IMR-90 (cell line): Measurements from ENCODE around the gene RFX2. TPM values are rescaled to one million over a fixed set of nuclear protein-coding genes. Genes with fewer than 3 reads are reported as not detected.

ENCODE experiments used
- ATAC-seq: fragments of 200-7000 bp; cut with Tn5 transposase; 2 replicates; pipeline ENCODE4 v1.9.1; 2020; ENCODE audit warnings: low read depth, mild to moderate bottlenecking, moderate library complexity
- BruUV-seq: library from RNA; stranded (reverse); fragments of 400-500 nt; replicated peaks from 2 replicates; lab custom pipeline; 2021; lab: Mats Ljungman, UMichigan
- CTCF ChIA-PET: fragments of 300-600 bp; formaldehyde crosslinking; extraction: SDS; loops from one replicate; lab custom pipeline; 2021; ENCODE audit warnings: antibody characterized with exemption; lab: Yijun Ruan, JAX
- POLR2A ChIA-PET: fragments of 300-600 bp; sonication (Branson Sonifier 250); formaldehyde crosslinking; loops from one replicate; lab custom pipeline; 2022; ENCODE audit warnings: antibody characterized with exemption; ENCODE audit not compliant: unreplicated experiment; lab: Charles Lee
- DNase-seq: peaks from one replicate; pipeline ENCODE4 v3.0.0; 2013
- H2AFZ ChIP-seq: replicated peaks from 2 replicates; pipeline ENCODE3; 2013; ENCODE audit warnings: low read length, mild to moderate bottlenecking; ENCODE audit not compliant: poor library complexity
- H2AK5ac ChIP-seq: 2 replicates; pipeline ENCODE4 v1.6.1; 2013; ENCODE audit warnings: low read depth, low read length, inconsistent platforms
- H2AK9ac ChIP-seq: replicated peaks from 2 replicates; pipeline ENCODE3; 2013; ENCODE audit warnings: mild to moderate bottlenecking, low read depth, low read length, moderate library complexity; ENCODE audit not compliant: poor library complexity
- H2BK120ac ChIP-seq: 2 replicates; pipeline ENCODE4 v1.6.1; 2013; ENCODE audit warnings: low read depth, low read length, inconsistent platforms
- H2BK15ac ChIP-seq: 3 replicates; pipeline ENCODE4 v1.6.1; 2013; ENCODE audit warnings: low read depth, low read length, inconsistent platforms
- H2BK20ac ChIP-seq: 2 replicates; pipeline ENCODE4 v1.6.1; 2013; ENCODE audit warnings: low read depth, mild to moderate bottlenecking, inconsistent platforms, low read length, moderate library complexity
- H2BK5ac ChIP-seq: 2 replicates; pipeline ENCODE4 v1.6.1; 2013; ENCODE audit warnings: mild to moderate bottlenecking, low read depth, low read length, inconsistent platforms; ENCODE audit not compliant: poor library complexity, severe bottlenecking
- H3K14ac ChIP-seq: replicated peaks from 2 replicates; pipeline ENCODE4 v1.6.1; 2013; ENCODE audit warnings: low read depth, low read length, inconsistent platforms
- H3K18ac ChIP-seq: 2 replicates; pipeline ENCODE4 v1.6.1; 2013; ENCODE audit warnings: low read depth, low read length, control low read depth
- H3K23ac ChIP-seq: 2 replicates; pipeline ENCODE4 v1.6.1; 2013; ENCODE audit warnings: low read depth, low read length, inconsistent platforms
- H3K27ac ChIP-seq: 2 replicates; pipeline ENCODE4 v1.5.1; 2013; ENCODE audit warnings: mild to moderate bottlenecking, control low read depth, low read length; ENCODE audit not compliant: insufficient read depth
- H3K27me3 ChIP-seq: 2 replicates; pipeline ENCODE4 v1.6.1; 2013; ENCODE audit warnings: low read length; ENCODE audit not compliant: control insufficient read depth, insufficient read depth
- H3K36me3 ChIP-seq: 2 replicates; pipeline ENCODE4 v1.6.1; 2013; ENCODE audit warnings: low read length, mixed read lengths; ENCODE audit not compliant: control insufficient read depth, insufficient read depth
- H3K4ac ChIP-seq: 2 replicates; pipeline ENCODE4 v1.6.1; 2013; ENCODE audit warnings: low read depth, low read length, inconsistent platforms
- H3K4me1 ChIP-seq: 2 replicates; pipeline ENCODE4 v1.6.1; 2013; ENCODE audit warnings: low read length, mixed read lengths; ENCODE audit not compliant: control insufficient read depth, insufficient read depth
- H3K4me2 ChIP-seq: 2 replicates; pipeline ENCODE4 v1.6.1; 2013; ENCODE audit warnings: low read depth, mild to moderate bottlenecking, control low read depth, low read length, moderate library complexity
- H3K4me3 ChIP-seq: 2 replicates; pipeline ENCODE4 v1.5.1; 2013; ENCODE audit warnings: low read depth, mild to moderate bottlenecking, control low read depth, low read length, moderate library complexity; ENCODE audit not compliant: insufficient read depth
- H3K56ac ChIP-seq: 2 replicates; pipeline ENCODE4 v1.6.1; 2013; ENCODE audit warnings: low read length, inconsistent platforms; ENCODE audit not compliant: insufficient read depth; ENCODE audit errors: extremely low read depth
- H3K79me1 ChIP-seq, 2 experiments: 2 replicates each; pipeline ENCODE4 v1.6.1; 2013; ENCODE audit warnings: low read length in 2 of 2, inconsistent platforms in 1 of 2, low read depth in 1 of 2
- H3K9ac ChIP-seq: 2 replicates; pipeline ENCODE4 v1.6.1; 2013; ENCODE audit warnings: low read depth, low read length, control low read depth
- H3K9me1 ChIP-seq: 2 replicates; pipeline ENCODE4 v1.6.1; 2013; ENCODE audit warnings: low read length, inconsistent platforms; ENCODE audit not compliant: insufficient read depth
- H3K9me3 ChIP-seq: 2 replicates; pipeline ENCODE4 v1.6.1; 2013; ENCODE audit warnings: low read length; ENCODE audit not compliant: control insufficient read depth, insufficient read depth
- H4K20me1 ChIP-seq: 2 replicates; pipeline ENCODE4 v1.6.1; 2013; ENCODE audit warnings: low read length, inconsistent platforms; ENCODE audit not compliant: insufficient read depth
- H4K5ac ChIP-seq: 2 replicates; pipeline ENCODE4 v1.6.1; 2013; ENCODE audit warnings: mild to moderate bottlenecking, low read depth, low read length, control low read depth
- H4K8ac ChIP-seq, 2 experiments: 2 replicates each; pipeline ENCODE4 v1.6.1; 2013; ENCODE audit warnings: low read depth in 2 of 2, low read length in 2 of 2, control low read depth in 1 of 2, inconsistent platforms in 1 of 2
- H4K91ac ChIP-seq: 2 replicates; pipeline ENCODE4 v1.6.1; 2013; ENCODE audit warnings: low read depth, low read length, inconsistent platforms; ENCODE audit not compliant: insufficient read depth
- BHLHE40 ChIP-seq: fragments of 150-350 bp; IDR thresholded peaks from 2 replicates; pipeline ENCODE4 v1.6.1; 2016; ENCODE audit warnings: mild to moderate bottlenecking, low read depth, low read length
- CHD1 ChIP-seq: IDR thresholded peaks from 2 replicates; pipeline ENCODE4 v1.6.1; 2012; ENCODE audit warnings: low read depth, low read length, improper control_type of control experiment
- MAFK ChIP-seq: IDR thresholded peaks from 2 replicates; pipeline ENCODE4 v1.6.1; 2012; ENCODE audit warnings: low read depth, low read length, improper control_type of control experiment
- MXI1 ChIP-seq: IDR thresholded peaks from 2 replicates; pipeline ENCODE4 v1.6.1; 2012; ENCODE audit warnings: low read depth, mild to moderate bottlenecking, low read length, moderate library complexity, borderline replicate concordance
- RAD21 ChIP-seq: IDR thresholded peaks from 2 replicates; pipeline ENCODE4 v1.6.1; 2012; ENCODE audit warnings: low read length, improper control_type of control experiment
- SMC3 ChIP-seq: fragments of 150-350 bp; IDR thresholded peaks from 2 replicates; pipeline ENCODE4 v1.6.1; 2016; ENCODE audit warnings: low read depth, mild to moderate bottlenecking, antibody characterized with exemption, low read length, moderate library complexity
- WGBS, 2 experiments: methylation state at CpG; one replicate each; pipeline versions ENCODE4 v1.1.5 to v1.1.7; 2013; ENCODE audit warnings: missing lambda C conversion rate in 2 of 2; ENCODE audit not compliant: insufficient read length in 1 of 2; ENCODE audit errors: extremely low coverage in 2 of 2; 5-methylcytosine and 5-hydroxymethylcytosine counted together
- dilution Hi-C: fragments of 300-500 bp; cut with HindIII; formaldehyde crosslinking; loops from one replicate; pipeline ENCODE4 v1.14.3; 2018; ENCODE audit warnings: low sequenced_read_pairs; ENCODE audit not compliant: unreplicated experiment
- in situ Hi-C: fragments of 300-500 bp; cut with MboI; formaldehyde crosslinking; loops from 3 replicates; pipeline ENCODE4 v1.14.3; 2019; ENCODE audit warnings: low sequenced_read_pairs, inconsistent platforms, mixed read lengths
- intact Hi-C: fragments of 100-400 bp; cut with micrococcal nuclease; formaldehyde crosslinking; loops from 2 replicates; pipeline ENCODE4 v1.10.0; 2022
- polyA plus RNA-seq, 3 experiments: library from polyadenylated mRNA; depleted of rRNA; stranded (reverse); fragments of >200 nt; gene quantifications; 2 replicates each; pipeline ENCODE4 v1.2.3, GENCODE V29; 2012; ENCODE audit warnings: low replicate concordance in 1 of 3
- total RNA-seq: library from RNA; depleted of rRNA; stranded (reverse); fragments of >200 nt; gene quantifications from 2 replicates; pipeline ENCODE4 v1.2.3, GENCODE V29; 2012
- TF ChIP-seq, protein P1 (sequence below): conservative IDR thresholded peaks from 2 replicates; pipeline ENCODE4 v1.5.1; 2012; ENCODE audit warnings: mild to moderate bottlenecking, low read depth, low read length, improper control_type of control experiment
- TF ChIP-seq, protein P2 (sequence below): fragments of 150-350 bp; IDR thresholded peaks from 2 replicates; pipeline ENCODE4 v1.6.1; 2016; ENCODE audit warnings: low read depth, mild to moderate bottlenecking, low read length, moderate library complexity, borderline replicate concordance

The RFX2 gene
- total and polyA plus RNA-seq, 2 of the 4 experiments (the other 2 are of a cell fraction): 2.2 to 4.9 TPM

DNA sequence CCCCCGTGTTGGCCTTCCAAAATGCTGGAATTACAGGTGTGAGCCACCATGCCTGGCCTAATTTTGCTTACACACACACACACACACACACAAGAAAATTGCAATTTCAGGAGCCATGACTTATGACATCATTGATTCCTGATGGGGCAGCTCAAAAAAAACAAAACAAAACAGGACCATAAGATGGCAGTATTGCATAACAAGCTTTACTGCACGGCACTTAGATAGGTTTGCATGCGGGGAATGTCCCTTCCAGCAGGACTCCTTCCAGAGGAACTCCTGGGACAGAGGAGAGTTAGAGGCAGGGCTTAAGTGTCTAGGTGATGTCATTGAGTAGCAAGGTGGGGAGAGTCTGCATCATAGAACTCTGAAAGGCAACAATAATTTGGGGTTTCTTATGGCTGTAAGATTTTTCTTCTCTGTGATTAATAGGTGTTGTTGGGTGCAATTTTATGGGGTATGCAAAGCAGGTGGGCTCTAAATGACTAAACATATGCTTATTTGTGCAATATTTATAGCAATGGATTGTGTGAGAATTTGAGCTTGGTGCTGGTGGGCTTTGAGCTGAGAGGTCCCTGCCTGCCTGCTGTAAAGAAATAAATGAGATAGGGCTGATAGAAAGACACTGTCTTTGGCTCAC lies 16.2 kb upstream of the RFX2 start (continued):
- TF ChIP-seq CHD1: no peak

DNA sequence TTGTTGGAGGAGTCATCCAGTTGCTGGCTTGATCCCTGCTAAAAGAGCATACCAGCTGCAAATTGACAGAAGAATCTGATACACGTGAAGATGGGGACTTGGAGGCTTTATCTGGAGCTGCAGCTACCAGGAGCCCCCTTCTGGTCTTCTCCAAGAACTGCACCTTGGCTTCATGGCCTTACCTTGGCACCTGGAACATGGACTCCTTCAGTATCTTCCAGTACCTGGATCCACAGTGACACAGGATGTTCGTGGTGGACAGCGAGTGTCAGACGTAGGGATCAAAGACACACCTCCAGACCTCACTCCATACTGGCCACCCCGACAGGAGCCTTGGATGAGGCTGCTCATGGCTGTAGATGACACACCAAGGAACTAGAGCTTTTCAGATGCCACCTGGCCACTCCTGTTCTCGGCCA lies 15.3 kb upstream of the RFX2 start:
- H3K9me1 ChIP-seq: no peaks in the 10 kb centered on the region
- peak; percentile 99 for TF ChIP-seq SMC3
- TF ChIP-seq, protein P1, sequence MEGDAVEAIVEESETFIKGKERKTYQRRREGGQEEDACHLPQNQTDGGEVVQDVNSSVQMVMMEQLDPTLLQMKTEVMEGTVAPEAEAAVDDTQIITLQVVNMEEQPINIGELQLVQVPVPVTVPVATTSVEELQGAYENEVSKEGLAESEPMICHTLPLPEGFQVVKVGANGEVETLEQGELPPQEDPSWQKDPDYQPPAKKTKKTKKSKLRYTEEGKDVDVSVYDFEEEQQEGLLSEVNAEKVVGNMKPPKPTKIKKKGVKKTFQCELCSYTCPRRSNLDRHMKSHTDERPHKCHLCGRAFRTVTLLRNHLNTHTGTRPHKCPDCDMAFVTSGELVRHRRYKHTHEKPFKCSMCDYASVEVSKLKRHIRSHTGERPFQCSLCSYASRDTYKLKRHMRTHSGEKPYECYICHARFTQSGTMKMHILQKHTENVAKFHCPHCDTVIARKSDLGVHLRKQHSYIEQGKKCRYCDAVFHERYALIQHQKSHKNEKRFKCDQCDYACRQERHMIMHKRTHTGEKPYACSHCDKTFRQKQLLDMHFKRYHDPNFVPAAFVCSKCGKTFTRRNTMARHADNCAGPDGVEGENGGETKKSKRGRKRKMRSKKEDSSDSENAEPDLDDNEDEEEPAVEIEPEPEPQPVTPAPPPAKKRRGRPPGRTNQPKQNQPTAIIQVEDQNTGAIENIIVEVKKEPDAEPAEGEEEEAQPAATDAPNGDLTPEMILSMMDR: peak; percentile 88
- peak; percentile 75 for TF ChIP-seq MXI1
- peak; percentile 16; the same call in 1 of the 2 replicates for TF ChIP-seq BHLHE40
- TF ChIP-seq, protein P2, sequence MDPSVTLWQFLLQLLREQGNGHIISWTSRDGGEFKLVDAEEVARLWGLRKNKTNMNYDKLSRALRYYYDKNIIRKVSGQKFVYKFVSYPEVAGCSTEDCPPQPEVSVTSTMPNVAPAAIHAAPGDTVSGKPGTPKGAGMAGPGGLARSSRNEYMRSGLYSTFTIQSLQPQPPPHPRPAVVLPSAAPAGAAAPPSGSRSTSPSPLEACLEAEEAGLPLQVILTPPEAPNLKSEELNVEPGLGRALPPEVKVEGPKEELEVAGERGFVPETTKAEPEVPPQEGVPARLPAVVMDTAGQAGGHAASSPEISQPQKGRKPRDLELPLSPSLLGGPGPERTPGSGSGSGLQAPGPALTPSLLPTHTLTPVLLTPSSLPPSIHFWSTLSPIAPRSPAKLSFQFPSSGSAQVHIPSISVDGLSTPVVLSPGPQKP: no peak
- TF ChIP-seq MAFK: no peak
- TF ChIP-seq RAD21: peak; percentile 98
- ChIA-PET CTCF (interaction anchor here (0.6 to 4.5 kb wide), 14 partner anchors 9 to 182 kb away, joined by 3 to 34 read pairs (median 4); no protein-coding TSS in a partner anchor), POLR2A (no interaction called here)
- no peak overlapping the region for H3K4ac ChIP-seq
- peak overlapping the region; percentile 56 for H2AK9ac ChIP-seq
- no peak overlapping the region for H3K9ac ChIP-seq
- DNase-seq: peak; percentile 77
- H3K79me1 ChIP-seq: no peaks in the 10 kb centered on the region
- no peak overlapping the region for H3K18ac ChIP-seq
- H4K8ac ChIP-seq: no peak overlapping the region
- no peak overlapping the region for H4K91ac ChIP-seq
- H3K27me3 ChIP-seq: no peaks in the 10 kb centered on the region
- H4K20me1 ChIP-seq: peaks cover 3% of the 10 kb centered on the region; the same call in 1 of the 2 replicates
- H2BK120ac ChIP-seq: no peak overlapping the region
- peak; percentile 78 for ATAC-seq
- H2BK15ac ChIP-seq: no peak overlapping the region
- dilution Hi-C loops: no loop called here
- no peak overlapping the region for H3K14ac ChIP-seq
- peaks cover 5% of the 10 kb centered on the region for H3K9me3 ChIP-seq
- H4K5ac ChIP-seq: no peak overlapping the region
- no peak overlapping the region for H3K27ac ChIP-seq
- no TSS peak for BruUV-seq
- H2AK5ac ChIP-seq: peak overlapping the region; percentile 72
- H2AFZ ChIP-seq: no peak overlapping the region
- H3K4me2 ChIP-seq: no peak overlapping the region
- H3K23ac ChIP-seq: no peak overlapping the region
- in situ Hi-C loops: loop anchor here (10.0 to 25.0 kb wide), 2 partner anchors 141 to 737 kb away; no protein-coding TSS in a partner anchor
- no peaks in the 10 kb centered on the region for H3K4me1 ChIP-seq
- no CpG with 5 or more reads among the region's 6 CpGs for WGBS, 2 experiments
- no peak overlapping the region for H3K4me3 ChIP-seq
- no peaks in the 10 kb centered on the region for H3K36me3 ChIP-seq
- H3K56ac ChIP-seq: no peak overlapping the region
- intact Hi-C loops: loop anchor here (1.0 to 5.0 kb wide), 5 partner anchors 69 to 612 kb away; partner anchors contain the start of genes GPR108 and TRIP10
- no peak overlapping the region for H2BK20ac ChIP-seq
- no peak overlapping the region for H2BK5ac ChIP-seq
